Cardiac fibroblast (primary cell): Measurements from ENCODE around the gene CA10.

ENCODE experiments used
- DNase-seq, 2 donors: peaks; one replicate each; pipeline versions ENCODE4 v3.0.0 to v3.0.0-alpha.2; 2010; ENCODE audit warnings: low read depth in 2 of 2
- H3K4me3 ChIP-seq, 2 donors: replicated peaks in 1 of 2; 1 replicate in 1 of 2; 2 replicates in 1 of 2; pipeline ENCODE4 v1.5.1; 2011; ENCODE audit warnings: low read depth in 2 of 2, low read length in 2 of 2, mild to moderate bottlenecking in 2 of 2, moderate library complexity in 1 of 2
- TF ChIP-seq, protein P1 (sequence below): IDR thresholded peaks from one replicate; pipeline ENCODE4 v1.5.1; 2011; ENCODE audit warnings: low read depth, mild to moderate bottlenecking, low read length, inconsistent platforms

The CA10 gene

GRCh38 chr17:51741458-51741857 lies 417.1 kb downstream of the CA10 start:
- no peak for DNase-seq

DNA sequence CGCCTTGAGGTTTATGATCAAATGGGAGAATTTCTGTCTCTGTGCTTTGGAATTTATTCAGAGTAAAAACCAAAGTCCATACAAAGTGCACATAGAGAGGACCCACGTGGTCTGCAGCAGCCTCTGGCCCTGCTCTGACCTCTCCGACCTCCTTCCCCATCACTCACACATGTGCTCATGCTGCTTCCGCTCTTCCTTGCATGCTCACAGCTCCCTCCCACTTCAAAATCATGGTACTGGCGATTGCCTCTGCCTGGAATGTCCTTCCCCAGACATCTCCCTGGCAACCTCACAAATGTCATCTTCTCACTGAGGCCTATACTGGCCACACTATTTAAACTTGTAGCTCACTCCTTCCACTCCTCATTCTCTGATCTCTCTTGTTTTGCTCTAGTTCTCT lies 418.0 kb downstream of the CA10 start:
- DNase-seq = no peak
- H3K4me3 ChIP-seq = no peak overlapping the region

More at GRCh38 chr17:51741458-51741857, 417.1 kb downstream of the CA10 start:
- TF ChIP-seq, protein P1, sequence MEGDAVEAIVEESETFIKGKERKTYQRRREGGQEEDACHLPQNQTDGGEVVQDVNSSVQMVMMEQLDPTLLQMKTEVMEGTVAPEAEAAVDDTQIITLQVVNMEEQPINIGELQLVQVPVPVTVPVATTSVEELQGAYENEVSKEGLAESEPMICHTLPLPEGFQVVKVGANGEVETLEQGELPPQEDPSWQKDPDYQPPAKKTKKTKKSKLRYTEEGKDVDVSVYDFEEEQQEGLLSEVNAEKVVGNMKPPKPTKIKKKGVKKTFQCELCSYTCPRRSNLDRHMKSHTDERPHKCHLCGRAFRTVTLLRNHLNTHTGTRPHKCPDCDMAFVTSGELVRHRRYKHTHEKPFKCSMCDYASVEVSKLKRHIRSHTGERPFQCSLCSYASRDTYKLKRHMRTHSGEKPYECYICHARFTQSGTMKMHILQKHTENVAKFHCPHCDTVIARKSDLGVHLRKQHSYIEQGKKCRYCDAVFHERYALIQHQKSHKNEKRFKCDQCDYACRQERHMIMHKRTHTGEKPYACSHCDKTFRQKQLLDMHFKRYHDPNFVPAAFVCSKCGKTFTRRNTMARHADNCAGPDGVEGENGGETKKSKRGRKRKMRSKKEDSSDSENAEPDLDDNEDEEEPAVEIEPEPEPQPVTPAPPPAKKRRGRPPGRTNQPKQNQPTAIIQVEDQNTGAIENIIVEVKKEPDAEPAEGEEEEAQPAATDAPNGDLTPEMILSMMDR = no peak
- no peak overlapping the region for H3K4me3 ChIP-seq

DNA sequence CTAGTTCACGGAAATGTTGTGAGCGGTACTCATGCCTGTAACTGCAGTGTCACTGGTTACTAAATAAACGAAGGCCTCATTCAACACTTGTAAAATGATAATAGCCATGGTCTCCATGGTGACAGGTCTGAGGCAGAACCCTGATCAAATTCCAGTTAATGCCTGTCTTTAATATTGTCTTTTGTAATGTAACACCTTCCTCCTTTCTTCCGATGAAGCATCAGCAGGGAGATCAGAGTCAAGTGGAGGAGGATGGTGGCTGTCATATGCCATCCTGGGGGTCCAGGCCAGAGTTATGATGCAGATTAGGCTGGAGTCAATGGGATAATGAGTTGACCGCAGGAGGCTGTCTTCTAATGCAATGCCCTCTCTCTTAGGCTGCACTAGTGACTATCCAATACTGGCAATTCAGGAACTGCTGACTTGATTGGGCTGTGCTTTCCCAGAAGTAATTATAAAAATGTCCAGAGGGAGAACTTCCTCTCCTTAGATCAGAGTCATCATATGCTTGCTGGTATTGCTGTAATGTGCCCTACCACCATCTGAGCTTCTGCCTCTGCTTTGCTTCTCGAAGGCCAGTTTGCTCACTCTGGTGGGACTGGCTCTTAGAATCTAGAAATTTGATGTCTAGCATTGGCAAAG lies 419.1 kb downstream of the CA10 start:
- DNase-seq = no peak
- no peak overlapping the region for H3K4me3 ChIP-seq
- TF ChIP-seq, protein P1 = no peak

More for the DNA sequence above, 418.0 kb downstream of the CA10 start:
- TF ChIP-seq, protein P1 = no peak

GRCh38 chr17:51736356-51736755 lies 422.2 kb downstream of the CA10 start:
- H3K4me3 ChIP-seq = no peak overlapping the region
- DNase-seq = no peak
- TF ChIP-seq, protein P1 = no peak

DNA sequence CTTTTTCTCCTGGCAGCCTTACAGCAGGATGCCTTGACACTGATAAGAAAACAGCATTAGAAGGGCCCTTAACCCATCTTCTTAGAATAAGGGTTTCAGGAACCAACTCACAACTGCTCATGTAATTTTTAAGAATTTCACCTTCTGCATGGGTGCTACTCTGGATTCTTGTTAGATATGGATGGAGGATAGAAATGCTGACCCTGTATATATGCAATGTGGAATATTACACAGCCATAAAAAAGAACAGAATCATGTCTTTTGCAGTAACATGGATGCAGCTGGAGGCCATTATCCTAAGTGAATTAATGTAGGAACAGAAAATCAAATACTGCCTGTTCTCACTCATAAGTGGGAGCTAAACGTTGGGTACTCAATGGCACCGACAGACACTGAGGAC lies 423.5 kb downstream of the CA10 start:
- no peak for DNase-seq
- TF ChIP-seq, protein P1 = no peak
- H3K4me3 ChIP-seq = no peak overlapping the region

- no peak for DNase-seq
- no peak overlapping the region for H3K4me3 ChIP-seq
- TF ChIP-seq, protein P1 = no peak
Observed at GRCh38 chr17:51734462-51734861, 424.1 kb downstream of the CA10 start.

DNA sequence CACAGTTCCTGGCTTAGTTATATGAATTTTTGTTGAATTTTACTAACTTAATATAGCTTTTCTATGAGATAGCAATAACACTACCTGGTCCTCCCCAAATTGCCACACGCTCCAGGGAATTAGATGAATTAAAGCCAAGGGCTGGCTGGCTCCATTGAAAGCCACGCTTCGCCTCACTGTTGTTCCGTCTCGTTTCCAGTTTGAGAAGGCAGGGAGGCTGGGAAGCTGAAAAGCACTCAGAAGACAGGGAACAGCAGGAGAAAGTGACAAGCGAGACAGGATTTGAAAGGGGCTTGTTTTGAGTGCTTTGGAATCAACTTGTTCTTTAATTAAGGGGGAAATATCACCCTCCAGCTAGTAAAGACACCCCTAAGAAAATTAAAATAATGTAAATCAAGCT lies 425.3 kb downstream of the CA10 start:
- DNase-seq = no peak
- H3K4me3 ChIP-seq = no peak overlapping the region
- TF ChIP-seq, protein P1 = no peak
